ENCODE results near the gene CLVS2. TPM values are rescaled to one million over a fixed set of nuclear protein-coding genes. Genes with fewer than 3 reads are reported as not detected.

Gene CLVS2
- not detected in 2 replicates for total RNA-seq

GRCh38 chr6:122995921-122996793 lies at the start of gene CLVS2:
TSS of gene CLVS2 (plus strand) at chr6:122996235. CDS start at chr6:122997778, 1,543 bp downstream.
- DNase-seq (ENCODE audit: low read depth in 2 of 2): no peak

GRCh38 chr6:122947355-122947754 lies 48.7 kb upstream of the CLVS2 start:
- DNase-seq (ENCODE audit: low read depth in 2 of 2): no peak

GRCh38 chr6:122953766-122954165 lies 42.3 kb upstream of the CLVS2 start:
- no peak for DNase-seq (ENCODE audit: low read depth in 2 of 2)

GRCh38 chr6:122956376-122956775 lies 39.7 kb upstream of the CLVS2 start:
- no peak for DNase-seq (ENCODE audit: low read depth in 2 of 2)

GRCh38 chr6:122962000-122962624 lies 33.9 kb upstream of the CLVS2 start:
- DNase-seq (ENCODE audit: low read depth in 2 of 2): no peak

GRCh38 chr6:122969999-122970533 lies 26.0 kb upstream of the CLVS2 start:
- no peak for DNase-seq (ENCODE audit: low read depth in 2 of 2)

GRCh38 chr6:122977180-122977579 lies 18.9 kb upstream of the CLVS2 start:
- DNase-seq (ENCODE audit: low read depth in 2 of 2): no peak

GRCh38 chr6:122984393-122984792 lies 11.6 kb upstream of the CLVS2 start:
- no peak for DNase-seq (ENCODE audit: low read depth in 2 of 2)

GRCh38 chr6:122994256-122994655 lies 1.8 kb upstream of the CLVS2 start:
- DNase-seq (ENCODE audit: low read depth in 2 of 2): no peak

- DNase-seq (ENCODE audit: low read depth in 2 of 2): no peak
These were observed 915 bp downstream of the CLVS2 start for GRCh38 chr6:122996794-122997505.

- no peak for DNase-seq (ENCODE audit: low read depth in 2 of 2)
These were observed 1.6 kb downstream of the CLVS2 start for GRCh38 chr6:122997541-122998150.

- DNase-seq (ENCODE audit: low read depth in 2 of 2): no peak
These were observed 2.5 kb downstream of the CLVS2 start for GRCh38 chr6:122998403-122998975.

- DNase-seq (ENCODE audit: low read depth in 2 of 2): no peak
These were observed 4.3 kb downstream of the CLVS2 start for GRCh38 chr6:123000244-123000770.

- no peak for DNase-seq (ENCODE audit: low read depth in 2 of 2)
These were observed 5.5 kb downstream of the CLVS2 start for GRCh38 chr6:123001540-123001939.

GRCh38 chr6:123007885-123008284 lies 11.8 kb downstream of the CLVS2 start:
- DNase-seq (ENCODE audit: low read depth in 2 of 2): no peak

- DNase-seq (ENCODE audit: low read depth in 2 of 2): no peak
These were observed 13.0 kb downstream of the CLVS2 start for GRCh38 chr6:123009059-123009458.

- DNase-seq (ENCODE audit: low read depth in 2 of 2): no peak
These were observed 18.8 kb downstream of the CLVS2 start for GRCh38 chr6:123014835-123015234.

GRCh38 chr6:123016431-123017103 lies 20.5 kb downstream of the CLVS2 start:
- DNase-seq (ENCODE audit: low read depth in 2 of 2): no peak

- DNase-seq (ENCODE audit: low read depth in 2 of 2): no peak
These were observed 21.2 kb downstream of the CLVS2 start for GRCh38 chr6:123017104-123017682.

- no peak for DNase-seq (ENCODE audit: low read depth in 2 of 2)
These were observed 26.9 kb downstream of the CLVS2 start for GRCh38 chr6:123022975-123023374.

Data from dermis microvascular lymphatic vessel endothelial cell (primary cell).